B cell (primary cell): Measurements from ENCODE around the gene SPDYE3.
"Not testable (repeated sequence)": the region's sequence is repeated elsewhere in the genome, so short reads cannot be mapped to it uniquely, and the experiment has no call there.

ENCODE experiments used
- CTCF ChIP-seq: fragments of 200-600 bp; IDR thresholded peaks from one replicate; pipeline ENCODE4 v1.8.0; 2022; ENCODE audit warnings: antibody characterized with exemption, mild to moderate bottlenecking
- EZH2 ChIP-seq: IDR thresholded peaks from 2 replicates; pipeline ENCODE4 v1.6.1; 2012; ENCODE audit warnings: borderline replicate concordance, low read depth, mild to moderate bottlenecking, moderate library complexity, low read length; ENCODE audit not compliant: insufficient read depth, poor library complexity, severe bottlenecking

- TF ChIP-seq CTCF, EZH2: not testable (repeated sequence)
Measured at GRCh38 chr7:100338083-100338696, 30.7 kb downstream of the SPDYE3 start.
